WTC11 (cell line): ENCODE results near the gene ABHD10. TPM values are rescaled to one million over a fixed set of nuclear protein-coding genes. Genes with fewer than 3 reads are reported as not detected.
A peak's percentile ranks its signal among the peaks of the same experiment; 100 is the strongest.

ENCODE experiments used
- ATAC-seq: fragments of 200-7000 bp; cut with Tn5 transposase; 2 replicates; pipeline ENCODE4 v1.10.0; 2021; ENCODE audit warnings: mild to moderate bottlenecking, moderate library complexity
- CTCF ChIA-PET: fragments of 300-600 bp; sonication (Branson Sonifier 250); formaldehyde crosslinking; loops from one replicate; lab custom pipeline; 2021; ENCODE audit warnings: antibody characterized with exemption; lab: Charles Lee
- POLR2A ChIA-PET: fragments of 350-600 bp; sonication (Branson Sonifier 250); formaldehyde crosslinking; loops from one replicate; lab custom pipeline; 2021; ENCODE audit warnings: antibody characterized with exemption; lab: Charles Lee
- DNase-seq: peaks from one replicate; pipeline ENCODE4 v3.0.0; 2021; ENCODE audit warnings: low spot score
- H3K27ac Mint-ChIP-seq: 2 replicates; pipeline ENCODE4 v1.8.0; 2021; ENCODE audit warnings: mixed read lengths
- H3K27me3 Mint-ChIP-seq: 2 replicates; pipeline ENCODE4 v1.8.0; 2021; ENCODE audit warnings: low read depth, mild to moderate bottlenecking, moderate library complexity, mixed read lengths
- H3K36me3 Mint-ChIP-seq: 2 replicates; pipeline ENCODE4 v1.8.0; 2021; ENCODE audit warnings: mixed read lengths
- H3K4me1 Mint-ChIP-seq: 2 replicates; pipeline ENCODE4 v1.8.0; 2022; ENCODE audit warnings: mixed read lengths
- H3K4me3 Mint-ChIP-seq: 2 replicates; pipeline ENCODE4 v1.8.0; 2021; ENCODE audit warnings: mild to moderate bottlenecking, moderate library complexity, mixed read lengths
- H3K9me3 Mint-ChIP-seq: 2 replicates; pipeline ENCODE4 v1.8.0; 2021; ENCODE audit warnings: mixed read lengths
- ATF1 ChIP-seq: sonication (generic); formaldehyde crosslinking; IDR thresholded peaks from 2 replicates; pipeline ENCODE4 v1.8.1; 2023; ENCODE audit warnings: mild to moderate bottlenecking, moderate library complexity, missing genetic modification reagents
- CREM ChIP-seq: sonication (generic); formaldehyde crosslinking; IDR thresholded peaks from 2 replicates; pipeline ENCODE4 v1.8.1; 2022; ENCODE audit warnings: mild to moderate bottlenecking, missing genetic modification reagents, moderate library complexity
- ELF4 ChIP-seq: sonication (generic); formaldehyde crosslinking; IDR thresholded peaks from 2 replicates; pipeline ENCODE4 v1.8.1; 2022; ENCODE audit warnings: low read depth, mild to moderate bottlenecking, moderate library complexity, missing genetic modification reagents
- EMX1 ChIP-seq: fragments of 250-450 bp; sonication (Bioruptor Pico); IDR thresholded peaks from 2 replicates; pipeline ENCODE4 v1.8.0; 2021; ENCODE audit warnings: mild to moderate bottlenecking
- FOXP4 ChIP-seq: sonication (generic); formaldehyde crosslinking; IDR thresholded peaks from 2 replicates; pipeline ENCODE4 v1.8.0; 2022; ENCODE audit warnings: mild to moderate bottlenecking, missing genetic modification reagents
- GRHL2 ChIP-seq: fragments of 250-450 bp; sonication (Bioruptor Pico); IDR thresholded peaks from 2 replicates; pipeline ENCODE4 v1.8.0; 2022; ENCODE audit warnings: mild to moderate bottlenecking, moderate library complexity; ENCODE audit not compliant: insufficient replicate concordance, severe bottlenecking
- HMGA2 ChIP-seq: fragments of 250-450 bp; sonication (Bioruptor Pico); IDR thresholded peaks from 2 replicates; pipeline ENCODE4 v1.4.0; 2021; ENCODE audit warnings: mild to moderate bottlenecking, moderate library complexity
- HMGXB4 ChIP-seq: sonication (generic); formaldehyde crosslinking; IDR thresholded peaks from 2 replicates; pipeline ENCODE4 v1.8.1; 2023; ENCODE audit warnings: mild to moderate bottlenecking, moderate library complexity, missing genetic modification reagents
- MLX ChIP-seq: sonication (generic); formaldehyde crosslinking; IDR thresholded peaks from 2 replicates; pipeline ENCODE4 v1.8.1; 2023; ENCODE audit warnings: mild to moderate bottlenecking, missing genetic modification reagents, moderate library complexity
- MXD4 ChIP-seq: fragments of 250-450 bp; sonication (Bioruptor Pico); IDR thresholded peaks from 2 replicates; pipeline ENCODE4 v1.8.0; 2021; ENCODE audit warnings: mild to moderate bottlenecking, moderate library complexity, borderline replicate concordance
- NFYB ChIP-seq: sonication (generic); formaldehyde crosslinking; conservative IDR thresholded peaks from 2 replicates; pipeline ENCODE4 v1.8.0; 2022; ENCODE audit warnings: low read depth, missing genetic modification reagents
- NR2C2 ChIP-seq: sonication (generic); formaldehyde crosslinking; IDR thresholded peaks from 2 replicates; pipeline ENCODE4 v1.8.0; 2022; ENCODE audit warnings: mild to moderate bottlenecking, missing genetic modification reagents
- OVOL2 ChIP-seq: fragments of 250-450 bp; sonication (Bioruptor Pico); IDR thresholded peaks from 2 replicates; pipeline ENCODE4 v1.9.0; 2021; ENCODE audit warnings: mild to moderate bottlenecking, borderline replicate concordance
- RELA ChIP-seq: sonication (generic); formaldehyde crosslinking; IDR thresholded peaks from 2 replicates; pipeline ENCODE4 v1.8.1; 2022; ENCODE audit warnings: missing genetic modification reagents, mild to moderate bottlenecking, borderline replicate concordance
- SP1 ChIP-seq: sonication (generic); formaldehyde crosslinking; conservative IDR thresholded peaks from 2 replicates; pipeline ENCODE4 v1.8.1; 2022; ENCODE audit warnings: missing genetic modification reagents
- TEAD1 ChIP-seq: sonication (generic); formaldehyde crosslinking; IDR thresholded peaks from 2 replicates; pipeline ENCODE4 v1.8.0; 2022; ENCODE audit warnings: mild to moderate bottlenecking, missing genetic modification reagents
- TEAD4 ChIP-seq: sonication (generic); formaldehyde crosslinking; IDR thresholded peaks from 2 replicates; pipeline ENCODE4 v1.8.0; 2022; ENCODE audit warnings: mild to moderate bottlenecking, missing genetic modification reagents
- TP53 ChIP-seq: sonication (generic); formaldehyde crosslinking; IDR thresholded peaks from 2 replicates; pipeline ENCODE4 v1.8.1; 2023; ENCODE audit warnings: mild to moderate bottlenecking, missing genetic modification reagents
- ZBTB21 ChIP-seq: sonication (generic); formaldehyde crosslinking; IDR thresholded peaks from 2 replicates; pipeline ENCODE4 v1.8.1; 2023; ENCODE audit warnings: mild to moderate bottlenecking, missing genetic modification reagents, borderline replicate concordance
- ZNF232 ChIP-seq: sonication (generic); formaldehyde crosslinking; IDR thresholded peaks from 2 replicates; pipeline ENCODE4 v1.8.0; 2022; ENCODE audit warnings: mild to moderate bottlenecking, missing genetic modification reagents
- ZNF532 ChIP-seq: fragments of 250-450 bp; sonication (Bioruptor Pico); IDR thresholded peaks from 2 replicates; pipeline ENCODE4 v1.9.0; 2021; ENCODE audit warnings: mild to moderate bottlenecking, borderline replicate concordance
- ZSCAN18 ChIP-seq: fragments of 250-450 bp; sonication (Bioruptor Pico); IDR thresholded peaks from 2 replicates; pipeline ENCODE4 v2.1.2; 2022; ENCODE audit warnings: mild to moderate bottlenecking, moderate library complexity
- total RNA-seq: library from RNA; stranded (reverse); gene quantifications from 3 replicates; pipeline ENCODE4 v1.2.3, GENCODE V29; 2021
- TF ChIP-seq, protein P1 (sequence below): sonication (generic); formaldehyde crosslinking; IDR thresholded peaks from 2 replicates; pipeline ENCODE4 v1.8.1; 2022; ENCODE audit warnings: mild to moderate bottlenecking, moderate library complexity, missing genetic modification reagents

The ABHD10 gene
- total RNA-seq, 1 experiment from 2014 or later: 27.6 TPM

GRCh38 chr3:112000367-112000771 lies 21.5 kb downstream of the ABHD10 start:
- ChIA-PET CTCF (interaction anchor here (0.6 to 5.0 kb wide), 6 partner anchors 11 to 140 kb away, joined by 3 to 95 read pairs (median 8); no protein-coding TSS in a partner anchor), POLR2A (interaction anchor here (1.0 to 2.1 kb wide), 2 partner anchors 7 to 22 kb away, joined by 3 to 7 read pairs; partner anchors contain the start of gene ABHD10)
- Mint-ChIP-seq H3K4me3 (peak overlapping the region; percentile 90), H3K27me3 (peaks cover 69% of the 10 kb centered on the region), H3K27ac (no peak overlapping the region), H3K4me1 (peaks cover 21% of the 10 kb centered on the region), H3K36me3 (peaks cover 3% of the 10 kb centered on the region; the same call in 1 of the 2 replicates), H3K9me3 (no peaks in the 10 kb centered on the region)
- DNase-seq (no peak), ATAC-seq (no peak)
- TF ChIP-seq TEAD1 (CRISPR knock-in tag) (no peak), HMGA2 (CRISPR knock-in tag) (no peak), CREM (no peak), RELA (CRISPR knock-in tag) (no peak), NR2C2 (no peak)

GRCh38 chr3:112000966-112001365 lies 22.1 kb downstream of the ABHD10 start:
- Mint-ChIP-seq H3K9me3 (no peaks in the 10 kb centered on the region), H3K4me3 (peak overlapping the region; percentile 90; the same call in 1 of the 2 replicates), H3K4me1 (peaks cover 21% of the 10 kb centered on the region), H3K27me3 (peaks cover 69% of the 10 kb centered on the region), H3K27ac (no peak overlapping the region), H3K36me3 (peaks cover 3% of the 10 kb centered on the region; the same call in 1 of the 2 replicates)
- ChIA-PET CTCF (interaction anchor here (1.1 to 5.0 kb wide), 4 partner anchors 12 to 286 kb away, joined by 3 to 95 read pairs (median 23); no protein-coding TSS in a partner anchor), POLR2A (interaction anchor here (0.5 kb wide), 1 partner anchor 16 kb away, joined by 5 read pairs; no protein-coding TSS in a partner anchor)
- no peak for DNase-seq
- peak; percentile 13 for ATAC-seq
- TF ChIP-seq HMGXB4 (CRISPR knock-in tag): no peak
- no peak for TF ChIP-seq TEAD4 (CRISPR knock-in tag)
- TF ChIP-seq ATF1 (CRISPR knock-in tag): no peak
- no peak for TF ChIP-seq ZNF232 (CRISPR knock-in tag)
- TF ChIP-seq SP1 (CRISPR knock-in tag): no peak
- TF ChIP-seq, protein P1, sequence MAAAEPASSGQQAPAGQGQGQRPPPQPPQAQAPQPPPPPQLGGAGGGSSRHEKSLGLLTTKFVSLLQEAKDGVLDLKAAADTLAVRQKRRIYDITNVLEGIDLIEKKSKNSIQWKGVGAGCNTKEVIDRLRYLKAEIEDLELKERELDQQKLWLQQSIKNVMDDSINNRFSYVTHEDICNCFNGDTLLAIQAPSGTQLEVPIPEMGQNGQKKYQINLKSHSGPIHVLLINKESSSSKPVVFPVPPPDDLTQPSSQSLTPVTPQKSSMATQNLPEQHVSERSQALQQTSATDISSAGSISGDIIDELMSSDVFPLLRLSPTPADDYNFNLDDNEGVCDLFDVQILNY (CRISPR knock-in tag): no peak
- no peak for TF ChIP-seq ZNF532 (CRISPR knock-in tag)
- no peak for TF ChIP-seq ZSCAN18 (CRISPR knock-in tag)
- TF ChIP-seq FOXP4: no peak
- no peak for TF ChIP-seq ELF4 (CRISPR knock-in tag)
- no peak for TF ChIP-seq NR2C2
- TF ChIP-seq MLX (CRISPR knock-in tag): no peak
- no peak for TF ChIP-seq MXD4
- TF ChIP-seq TP53 (CRISPR knock-in tag): no peak
- no peak for TF ChIP-seq OVOL2 (CRISPR knock-in tag)
- no peak for TF ChIP-seq RELA (CRISPR knock-in tag)
- no peak for TF ChIP-seq NFYB (CRISPR knock-in tag)
- TF ChIP-seq ZBTB21 (CRISPR knock-in tag): no peak
- TF ChIP-seq GRHL2: no peak
- no peak for TF ChIP-seq EMX1
